ENCODE measurements around the gene CT83.

CT83 gene, protein sequence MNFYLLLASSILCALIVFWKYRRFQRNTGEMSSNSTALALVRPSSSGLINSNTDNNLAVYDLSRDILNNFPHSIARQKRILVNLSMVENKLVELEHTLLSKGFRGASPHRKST

DNA sequence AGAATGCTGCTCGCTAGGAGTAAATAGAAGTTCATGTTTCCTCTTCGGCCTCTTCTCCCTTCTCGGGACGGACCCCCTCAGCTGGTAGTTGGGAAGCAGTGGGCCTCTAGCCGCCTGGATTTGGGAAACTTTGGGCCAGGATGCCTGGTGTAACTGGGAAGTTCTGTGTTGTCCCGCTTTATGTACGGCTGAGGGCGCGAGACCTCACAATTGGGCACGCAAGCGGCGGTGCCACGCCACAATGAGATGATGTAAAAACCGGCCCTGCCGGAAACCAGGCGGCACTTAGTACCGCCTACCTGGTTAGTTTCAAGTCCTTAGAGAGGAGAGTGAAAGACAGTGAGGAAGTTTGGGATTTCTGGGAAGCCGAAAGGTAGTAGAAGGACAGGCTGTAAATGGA lies at the start of gene CT83:
TSS of gene CT83 (minus strand) at position 155 of the 400 bp plus-strand sequence. CDS start at position 35, 120 bp downstream.
- DNase-seq, result no peak

DNA sequence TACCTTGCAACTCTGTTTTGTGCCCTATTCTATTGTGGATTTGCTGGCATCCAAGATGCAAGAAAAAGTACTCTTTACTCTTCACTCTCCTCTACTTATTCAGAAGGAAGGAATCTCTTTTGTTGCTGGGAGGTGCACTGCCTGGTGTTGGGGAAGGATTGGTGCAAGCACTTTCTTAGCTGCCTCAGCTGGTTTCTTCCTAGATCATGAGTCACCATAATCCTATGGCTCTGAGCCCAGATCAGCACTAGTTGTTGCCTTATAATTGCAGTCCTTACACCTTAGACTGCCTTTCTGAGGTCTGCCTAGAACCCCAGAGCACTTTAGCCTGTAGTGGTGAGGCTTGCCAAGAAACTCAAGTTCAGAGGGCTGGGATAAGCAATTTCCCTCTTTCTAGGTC lies 37.0 kb upstream of the CT83 start:
- DNase-seq, result no peak

DNA sequence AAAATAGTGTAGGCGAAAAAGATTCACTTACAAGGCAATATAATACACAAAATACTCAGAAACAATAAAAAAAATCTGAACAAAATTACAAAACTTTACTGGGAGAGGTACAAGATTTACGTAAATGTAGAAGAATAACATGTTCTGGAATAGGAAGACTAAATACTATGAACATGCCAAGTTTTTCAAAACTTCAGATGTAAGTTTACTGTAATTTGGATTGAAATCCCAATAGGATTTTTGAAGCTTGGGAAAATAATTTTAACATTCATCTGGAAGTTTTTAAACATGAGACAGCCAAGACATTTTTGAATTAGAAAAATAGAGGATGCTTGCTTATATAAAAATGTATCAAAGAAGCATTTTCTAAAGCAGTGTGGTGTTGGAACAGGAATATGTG lies 30.5 kb upstream of the CT83 start:
- DNase-seq, result no peak

DNA sequence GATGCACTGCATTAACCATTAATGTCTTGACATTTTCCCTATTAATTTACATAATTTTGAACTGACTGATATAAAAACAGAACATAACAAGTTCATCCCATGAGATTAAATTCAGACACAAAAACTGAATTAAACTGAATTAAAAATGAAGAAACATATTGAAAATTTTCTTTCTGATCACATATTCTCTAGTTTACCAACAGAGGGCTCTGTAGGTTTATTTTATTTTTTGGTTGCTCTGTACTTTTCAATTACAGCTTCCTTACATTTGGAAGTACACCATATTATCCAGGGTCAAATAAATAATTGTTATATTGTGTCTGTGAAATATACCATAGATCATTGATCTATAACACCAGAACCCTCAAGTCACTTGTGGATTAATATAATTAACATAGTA lies 27.3 kb upstream of the CT83 start:
- DNase-seq, result peak in 1 of 2 experiments; percentile 10

DNA sequence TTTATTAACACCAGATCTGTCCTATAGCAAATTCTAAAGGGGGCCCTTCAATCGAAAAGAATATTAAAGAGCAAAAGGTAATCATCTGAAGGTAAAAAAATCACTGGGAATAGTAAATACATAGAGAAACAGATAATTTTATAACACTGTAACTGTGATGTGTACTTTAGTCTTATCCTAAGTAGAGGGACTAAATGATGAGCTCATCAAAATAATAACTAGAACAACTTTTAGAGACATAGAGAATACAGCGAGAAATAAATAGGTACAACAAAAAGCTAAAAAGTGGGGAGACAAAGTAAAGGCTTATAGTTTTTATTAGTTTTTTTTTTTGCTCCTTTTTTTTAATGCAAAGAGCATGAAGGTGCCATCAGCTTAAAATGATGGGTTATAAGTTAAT lies 17.3 kb upstream of the CT83 start:
- DNase-seq, result no peak

DNA sequence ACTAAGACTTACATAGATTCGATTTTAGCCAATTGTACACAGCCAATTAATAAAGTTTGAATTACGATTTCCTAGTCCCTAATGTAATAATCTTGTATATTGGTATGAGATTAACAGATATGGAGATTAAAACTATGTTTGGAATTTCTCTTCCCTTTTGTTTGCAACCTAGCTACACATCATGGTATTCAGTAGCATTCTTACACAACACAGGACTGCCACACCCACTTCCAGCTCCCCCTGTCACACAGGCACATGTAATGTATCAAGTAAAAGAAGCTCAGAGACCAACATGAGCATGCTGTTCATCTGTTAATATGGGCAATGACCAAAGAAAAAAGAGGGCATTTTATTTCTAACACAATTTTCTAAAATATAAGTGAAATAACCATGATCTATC lies 13.6 kb downstream of the CT83 start:
- DNase-seq, result no peak

DNA sequence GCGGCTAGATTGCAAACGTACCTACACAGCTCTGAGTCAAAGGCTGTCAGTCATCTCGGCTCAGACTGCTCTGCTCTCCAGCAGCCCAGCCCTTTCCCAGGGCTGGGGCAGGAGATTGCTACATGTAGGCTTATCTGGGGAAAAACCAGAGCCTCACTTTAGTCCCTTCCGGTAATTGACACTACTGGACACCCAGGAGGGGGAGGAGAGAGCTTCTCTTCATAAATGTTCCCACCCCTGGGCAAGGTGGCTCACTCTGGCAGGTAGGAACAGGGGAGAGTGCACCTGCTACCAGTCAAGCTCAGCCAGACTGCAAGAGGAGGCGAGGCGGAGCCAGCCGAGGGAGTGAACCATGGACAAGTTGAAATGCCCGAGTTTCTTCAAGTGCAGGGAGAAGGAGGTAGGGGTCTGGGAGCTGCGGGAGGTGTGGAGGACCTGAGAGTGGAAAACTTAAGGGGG lies 26.4 kb downstream of the CT83 start, which contains the start of gene SLC6A14:
TSS of gene SLC6A14 (plus strand) at position 249 of the 459 bp plus-strand sequence. CDS start at position 353, 104 bp downstream.
- no peak for DNase-seq

DNA sequence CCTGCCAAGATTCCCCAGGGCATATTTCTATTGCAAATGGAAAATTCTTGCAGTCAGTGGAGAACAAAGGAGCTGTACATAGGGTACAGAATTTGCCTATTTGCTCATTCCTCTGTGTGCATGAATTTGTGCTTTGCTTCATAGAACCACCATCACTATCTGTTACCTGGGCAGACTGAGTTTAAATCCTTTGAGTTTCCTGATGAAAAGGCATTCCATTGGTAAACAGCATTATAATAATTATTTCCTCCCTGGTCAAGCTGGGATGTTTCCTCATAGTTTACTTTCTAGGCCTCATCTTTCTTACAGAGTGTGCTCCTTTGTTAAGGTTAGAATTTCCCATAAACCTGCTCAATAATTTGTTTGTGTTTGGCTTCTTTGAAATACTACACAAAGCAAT lies 27.2 kb downstream of the CT83 start:
- DNase-seq, result no peak

DNA sequence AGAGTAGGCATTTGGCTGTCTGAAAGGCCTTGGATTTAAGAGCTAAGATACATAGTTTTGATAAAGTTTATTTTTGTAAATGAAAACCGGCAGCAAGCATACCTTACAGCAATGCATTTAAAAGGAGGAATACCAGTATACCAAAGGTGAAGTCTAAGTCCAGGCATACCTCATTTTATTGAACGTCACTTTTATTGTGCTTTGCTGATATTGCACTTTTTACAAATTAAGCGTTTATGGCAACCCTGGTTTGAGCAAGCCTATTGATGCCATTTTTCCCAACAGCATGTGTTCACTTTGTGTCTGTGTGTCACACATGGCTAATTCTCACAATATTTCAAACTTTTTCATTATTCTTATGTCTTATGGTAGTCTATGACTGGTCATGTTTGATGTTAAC lies 34.8 kb downstream of the CT83 start:
- DNase-seq, result no peak

DNA sequence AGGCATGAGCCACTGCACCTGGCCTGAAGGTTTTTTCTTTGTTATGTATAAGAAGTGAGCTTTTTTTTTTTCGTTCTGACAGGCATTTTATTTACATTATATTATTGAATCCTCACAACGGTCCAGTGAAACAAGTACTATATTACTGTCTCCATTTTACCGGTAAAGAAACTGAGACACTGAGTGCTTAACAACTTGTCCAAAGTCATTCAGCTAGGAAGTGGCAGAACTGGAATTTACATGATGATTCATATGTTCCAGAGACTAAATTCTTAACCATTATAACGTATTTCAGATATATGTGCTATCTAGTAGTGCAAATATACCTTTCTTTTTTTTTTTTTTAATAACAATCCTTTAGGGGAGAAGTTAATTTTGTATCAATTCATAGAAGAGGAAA lies 44.8 kb downstream of the CT83 start:
- no peak for DNase-seq

DNA sequence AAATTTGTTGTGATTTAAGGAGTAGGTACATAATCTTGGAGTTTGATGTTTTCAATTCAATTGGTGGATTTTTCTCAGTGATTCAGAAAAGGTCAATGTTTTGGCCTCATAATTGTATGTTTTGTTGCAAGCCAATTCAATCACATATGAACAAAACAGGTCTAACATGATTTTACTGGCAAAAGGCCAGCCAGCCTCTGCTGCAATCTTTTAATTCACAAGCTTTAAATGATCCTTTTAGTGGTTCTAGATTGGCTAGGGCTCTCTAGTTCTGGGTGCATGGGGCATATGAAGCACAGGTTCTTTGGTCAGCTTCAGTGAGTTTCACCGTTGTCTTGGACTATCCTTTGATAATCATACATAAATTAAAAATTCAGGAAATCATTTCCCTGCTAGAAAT lies 45.6 kb downstream of the CT83 start:
- no peak for DNase-seq

DNA sequence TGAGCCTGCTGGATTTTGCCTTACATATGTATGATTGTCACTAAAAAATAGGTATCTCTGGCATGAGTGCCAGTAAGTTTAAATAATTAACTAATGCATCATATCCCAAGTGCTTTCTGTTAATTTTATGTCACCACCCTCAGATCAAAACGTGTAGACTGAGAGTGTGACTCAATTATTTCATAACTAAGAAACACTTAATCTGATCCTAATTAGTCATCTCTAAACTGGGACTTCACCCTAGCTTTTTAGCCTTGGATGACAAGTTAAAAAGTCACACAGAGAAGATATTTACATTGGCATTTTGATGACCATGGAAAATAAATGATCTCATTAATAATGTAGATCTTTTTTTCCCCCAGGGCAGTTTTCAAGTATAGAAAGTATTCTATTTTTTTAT lies 49.5 kb downstream of the CT83 start:
- DNase-seq, result no peak
